Measurements from ENCODE around the gene GPX3.

GRCh38 chr5:151042453-151043093 lies 22.2 kb downstream of the GPX3 start:
- TF ChIP-seq RCOR1 (conservative IDR thresholded peaks at IDR 0.05; ENCODE audit: low read depth, low read length) = no peak
- no peak for TF ChIP-seq HDAC2 (IDR thresholded peaks at IDR 0.05)
- TF ChIP-seq TAF1 (IDR thresholded peaks at IDR 0.05; ENCODE audit: borderline replicate concordance, low read depth, low read length) = no peak
- no peak for TF ChIP-seq RFX5 (IDR thresholded peaks at IDR 0.05; ENCODE audit: low read depth, low read length)
